HEK293T (cell line): ENCODE results near the gene GLYATL3.

ENCODE experiments used
- CTCF ChIA-PET: fragments of 350-600 bp; formaldehyde crosslinking; extraction: SDS; loops from one replicate; lab custom pipeline; 2021; ENCODE audit warnings: antibody characterized with exemption, inconsistent platforms; lab: Yijun Ruan, JAX
- POLR2A ChIA-PET: fragments of 350-600 bp; formaldehyde crosslinking; extraction: SDS; loops from one replicate; lab custom pipeline; 2020; ENCODE audit warnings: antibody characterized with exemption, inconsistent platforms; lab: Yijun Ruan, JAX
- DNase-seq: peaks from one replicate; pipeline ENCODE4 v3.0.0; 2012; ENCODE audit warnings: mixed read lengths; ENCODE audit errors: extremely low spot score
- ARNT ChIP-seq: fragments of 450-650 bp; IDR thresholded peaks from 2 replicates; pipeline ENCODE4 v1.6.1; 2017; ENCODE audit warnings: mild to moderate bottlenecking
- BHLHE40 ChIP-seq: fragments of 450-650 bp; IDR thresholded peaks from 2 replicates; pipeline ENCODE4 v1.6.1; 2016; ENCODE audit warnings: mild to moderate bottlenecking, moderate library complexity, borderline replicate concordance
- CTBP1 ChIP-seq: fragments of 450-650 bp; IDR thresholded peaks from 2 replicates; pipeline ENCODE4 v1.6.1; 2016; ENCODE audit warnings: borderline replicate concordance
- ELF4 ChIP-seq: fragments of 450-650 bp; IDR thresholded peaks from 2 replicates; pipeline ENCODE4 v1.6.1; 2017; ENCODE audit warnings: antibody characterized with exemption
- FOXA1 ChIP-seq: fragments of 450-650 bp; IDR thresholded peaks from 2 replicates; pipeline ENCODE4 v1.6.1; 2016; ENCODE audit warnings: mild to moderate bottlenecking
- FOXK2 ChIP-seq: fragments of 450-650 bp; IDR thresholded peaks from 2 replicates; pipeline ENCODE4 v1.6.1; 2016; ENCODE audit warnings: mild to moderate bottlenecking
- FOXM1 ChIP-seq: fragments of 450-650 bp; IDR thresholded peaks from 2 replicates; pipeline ENCODE4 v1.6.1; 2017; ENCODE audit warnings: mild to moderate bottlenecking, borderline replicate concordance
- HDGF ChIP-seq: fragments of 450-650 bp; IDR thresholded peaks from 2 replicates; pipeline ENCODE4 v1.6.1; 2017; ENCODE audit warnings: antibody characterized with exemption, borderline replicate concordance
- L3MBTL2 ChIP-seq: fragments of 450-650 bp; conservative IDR thresholded peaks from 2 replicates; pipeline ENCODE4 v1.6.1; 2016; ENCODE audit warnings: mild to moderate bottlenecking
- LEF1 ChIP-seq: fragments of 450-650 bp; IDR thresholded peaks from 2 replicates; pipeline ENCODE4 v1.6.1; 2017; ENCODE audit warnings: mild to moderate bottlenecking, borderline replicate concordance
- NFRKB ChIP-seq: fragments of 450-650 bp; IDR thresholded peaks from 2 replicates; pipeline ENCODE4 v1.6.1; 2016; ENCODE audit warnings: mild to moderate bottlenecking, moderate library complexity
- SP1 ChIP-seq: fragments of 450-650 bp; IDR thresholded peaks from 2 replicates; pipeline ENCODE4 v1.6.1; 2017
- SUZ12 ChIP-seq: fragments of 450-650 bp; IDR thresholded peaks from 2 replicates; pipeline ENCODE4 v1.6.1; 2016; ENCODE audit warnings: mild to moderate bottlenecking
- TARDBP ChIP-seq: fragments of 450-650 bp; IDR thresholded peaks from 2 replicates; pipeline ENCODE4 v1.6.1; 2016
- ZNF384 ChIP-seq: fragments of 450-650 bp; IDR thresholded peaks from 2 replicates; pipeline ENCODE4 v1.6.1; 2016
- TF ChIP-seq, protein P1 (sequence below): fragments of 450-650 bp; IDR thresholded peaks from 2 replicates; pipeline ENCODE4 v1.6.1; 2016

GLYATL3 gene

DNA sequence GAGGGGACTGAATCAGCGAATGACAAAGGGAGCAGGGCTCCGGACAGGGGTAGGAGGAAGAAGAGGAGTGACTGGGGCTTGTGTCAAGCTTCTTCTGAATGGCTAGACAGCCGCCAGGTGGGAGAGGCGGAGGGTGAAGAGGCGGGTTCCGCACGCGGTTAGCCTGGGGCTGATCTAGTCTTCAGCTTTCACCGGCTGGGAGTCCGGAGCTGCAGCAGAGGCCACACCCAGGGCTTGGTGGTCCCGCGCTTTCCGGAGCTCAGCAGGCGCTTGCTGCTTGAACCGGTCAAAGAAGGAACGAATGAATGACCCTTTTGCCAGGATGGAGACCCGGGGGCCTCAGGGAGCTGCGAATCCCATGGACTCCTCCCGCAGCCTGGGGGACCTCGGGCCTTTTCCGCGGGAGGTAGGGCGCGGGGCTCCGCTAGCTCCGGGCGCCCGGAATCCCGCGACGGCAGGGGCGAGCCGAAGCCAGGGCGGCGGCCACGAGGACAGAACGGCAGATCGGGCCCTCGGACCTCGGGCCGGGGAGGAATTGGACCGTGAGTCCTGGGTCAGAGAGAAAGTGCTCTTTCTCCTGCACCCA is 50.9 kb downstream of the GLYATL3 start, which contains the start of gene C6orf141:
C6orf141 (plus strand) TSS at position 177 of the 586 bp plus-strand sequence; CDS start at position 302, 125 bp downstream.
- DNase-seq = peak; percentile 21
- POLR2A ChIA-PET = interaction anchor here (0.9 to 4.0 kb wide), 9 partner anchors 9 to 55 kb away, joined by 3 to 34 read pairs (median 5); no protein-coding TSS in a partner anchor
- TF ChIP-seq SP1 (no peak), L3MBTL2 (peak; percentile 83), SUZ12 (no peak)
- CTCF ChIA-PET = interaction anchor here (0.9 to 1.7 kb wide), 4 partner anchors 9 to 56 kb away, joined by 3 to 5 read pairs (median 4); no protein-coding TSS in a partner anchor

DNA sequence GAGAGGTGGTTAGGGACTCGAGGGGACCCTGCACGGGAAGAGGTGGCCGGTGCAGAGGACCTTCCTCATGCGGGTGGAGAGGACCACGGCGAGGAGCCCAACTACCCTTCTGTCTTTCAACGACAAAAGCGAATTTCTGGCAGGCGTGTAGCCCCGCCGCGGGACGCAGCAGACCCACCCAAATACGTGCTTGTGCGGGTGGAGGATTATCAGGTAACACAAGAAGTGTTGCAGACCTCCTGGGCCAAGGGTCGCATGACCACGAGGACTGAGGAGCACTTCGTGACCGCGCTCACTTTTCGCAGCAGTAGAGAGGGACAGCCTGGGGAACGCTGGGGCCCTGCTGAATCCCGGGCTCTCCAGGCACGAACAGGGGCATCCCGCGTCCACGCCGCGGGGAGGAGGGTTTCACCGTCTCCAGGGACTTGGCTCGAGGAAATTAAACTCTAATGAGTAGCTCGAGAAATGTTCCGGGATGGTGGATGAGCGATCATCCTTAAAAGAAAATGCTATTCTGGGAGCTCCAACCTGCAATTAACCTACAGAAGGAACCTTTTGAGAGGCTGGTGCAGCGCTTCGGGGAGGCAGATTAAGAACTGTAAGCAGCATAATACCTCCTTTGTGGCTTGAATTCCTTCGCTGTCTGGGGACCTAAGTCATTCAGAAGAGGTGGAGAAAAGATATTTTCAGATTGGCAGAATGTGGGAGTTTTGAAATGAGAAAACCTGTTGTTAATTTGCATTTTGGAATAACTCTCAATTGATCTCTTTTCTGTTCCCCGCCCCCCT is 51.5 kb downstream of the GLYATL3 start:
- ChIA-PET POLR2A (interaction anchor here (0.9 to 4.0 kb wide), 7 partner anchors 10 to 54 kb away, joined by 4 to 34 read pairs (median 5); no protein-coding TSS in a partner anchor), CTCF (interaction anchor here (1.0 to 1.7 kb wide), 4 partner anchors 18 to 56 kb away, joined by 3 to 5 read pairs (median 3); no protein-coding TSS in a partner anchor)
- TF ChIP-seq SP1 = no peak
- TF ChIP-seq ELF4 = no peak
- TF ChIP-seq FOXM1 = no peak
- no peak for TF ChIP-seq SUZ12
- TF ChIP-seq ARNT = no peak
- no peak for TF ChIP-seq HDGF
- TF ChIP-seq L3MBTL2 = peak; percentile 55
- no peak for TF ChIP-seq LEF1
- peak; percentile 22 for DNase-seq

DNA sequence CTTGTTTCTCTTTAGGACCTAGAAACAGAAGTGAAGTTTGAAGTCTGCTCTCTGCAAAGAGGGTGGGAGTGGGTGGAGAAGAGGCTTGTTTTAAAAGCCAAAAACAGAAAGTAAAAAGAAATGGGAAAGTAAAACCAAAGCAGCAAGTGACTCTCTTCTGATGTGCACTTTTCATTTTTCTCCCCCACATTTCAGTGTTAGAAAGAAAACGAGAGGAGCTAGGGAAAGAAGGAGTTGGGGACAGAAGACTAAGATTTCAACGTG is 52.1 kb downstream of the GLYATL3 start:
- DNase-seq = no peak
- TF ChIP-seq TARDBP (no peak), SP1 (no peak), FOXK2 (no peak), ZNF384 (no peak), HDGF (no peak), FOXA1 (no peak), ELF4 (no peak), SUZ12 (no peak)
- ChIA-PET POLR2A (interaction anchor here (0.8 to 4.0 kb wide), 3 partner anchors 10 to 725 kb away, joined by 3 to 34 read pairs (median 3); no protein-coding TSS in a partner anchor), CTCF (interaction anchor here (1.1 kb wide), 1 partner anchor 55 kb away, joined by 3 read pairs; no protein-coding TSS in a partner anchor)

DNA sequence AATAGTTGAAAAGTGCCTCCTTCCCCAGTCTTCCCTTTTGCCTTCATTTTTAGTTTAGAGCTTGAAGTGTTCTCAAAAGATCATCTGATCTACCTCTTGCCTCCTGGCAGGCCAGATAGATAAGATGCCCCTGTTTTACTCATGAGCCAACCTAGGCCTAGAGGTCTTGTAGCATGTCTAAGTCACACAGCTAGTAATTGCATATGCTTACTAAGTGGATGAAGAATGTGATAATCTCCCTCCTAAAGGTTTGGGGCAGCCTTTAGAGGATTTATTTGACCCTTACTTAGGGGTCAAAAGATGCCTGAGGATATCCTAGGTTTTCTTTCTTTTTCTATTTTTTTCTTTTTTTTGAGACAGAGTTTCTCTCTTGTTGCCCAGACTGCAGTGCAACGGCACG is 52.9 kb downstream of the GLYATL3 start:
- ChIA-PET CTCF (interaction anchor here (1.5 kb wide), 1 partner anchor 70 kb away, joined by 7 read pairs; no protein-coding TSS in a partner anchor), POLR2A (interaction anchor here (0.8 to 4.0 kb wide), 4 partner anchors 11 to 726 kb away, joined by 3 to 34 read pairs (median 3); no protein-coding TSS in a partner anchor)
- TF ChIP-seq FOXA1 (no peak), ELF4 (no peak), SP1 (no peak), CTBP1 (no peak)
- DNase-seq = no peak

DNA sequence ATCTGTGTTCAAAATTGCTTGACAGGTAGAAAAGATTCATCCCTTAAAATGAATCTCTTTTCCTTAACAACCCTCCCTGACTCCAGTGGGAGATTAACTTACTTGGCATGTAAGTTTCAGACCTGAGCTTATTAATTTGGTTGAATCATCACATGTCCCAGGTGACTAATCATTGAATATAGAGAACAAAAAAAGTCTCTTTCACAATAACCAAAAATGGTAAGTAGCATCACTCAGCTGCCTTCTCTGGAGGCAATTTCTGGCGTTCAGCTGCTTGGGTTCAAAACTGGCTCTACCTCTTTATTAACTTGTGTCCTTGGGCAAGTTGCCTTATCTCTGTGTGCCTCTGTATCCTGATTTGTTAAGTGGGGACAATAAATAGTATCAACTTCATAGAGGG is 53.7 kb downstream of the GLYATL3 start:
- ChIA-PET CTCF (interaction anchor here (1.5 to 1.7 kb wide), 2 partner anchors 22 to 70 kb away, joined by 6 to 7 read pairs; no protein-coding TSS in a partner anchor), POLR2A (interaction anchor here (1.1 to 4.0 kb wide), 4 partner anchors 11 to 14 kb away, joined by 3 to 34 read pairs (median 3); no protein-coding TSS in a partner anchor)
- no peak for DNase-seq
- no peak for TF ChIP-seq FOXK2
- no peak for TF ChIP-seq CTBP1
- TF ChIP-seq ELF4 = no peak
- no peak for TF ChIP-seq TARDBP
- TF ChIP-seq SP1 = no peak
- TF ChIP-seq, protein P1, sequence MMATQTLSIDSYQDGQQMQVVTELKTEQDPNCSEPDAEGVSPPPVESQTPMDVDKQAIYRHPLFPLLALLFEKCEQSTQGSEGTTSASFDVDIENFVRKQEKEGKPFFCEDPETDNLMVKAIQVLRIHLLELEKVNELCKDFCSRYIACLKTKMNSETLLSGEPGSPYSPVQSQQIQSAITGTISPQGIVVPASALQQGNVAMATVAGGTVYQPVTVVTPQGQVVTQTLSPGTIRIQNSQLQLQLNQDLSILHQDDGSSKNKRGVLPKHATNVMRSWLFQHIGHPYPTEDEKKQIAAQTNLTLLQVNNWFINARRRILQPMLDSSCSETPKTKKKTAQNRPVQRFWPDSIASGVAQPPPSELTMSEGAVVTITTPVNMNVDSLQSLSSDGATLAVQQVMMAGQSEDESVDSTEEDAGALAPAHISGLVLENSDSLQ = no peak
- TF ChIP-seq HDGF = no peak

DNA sequence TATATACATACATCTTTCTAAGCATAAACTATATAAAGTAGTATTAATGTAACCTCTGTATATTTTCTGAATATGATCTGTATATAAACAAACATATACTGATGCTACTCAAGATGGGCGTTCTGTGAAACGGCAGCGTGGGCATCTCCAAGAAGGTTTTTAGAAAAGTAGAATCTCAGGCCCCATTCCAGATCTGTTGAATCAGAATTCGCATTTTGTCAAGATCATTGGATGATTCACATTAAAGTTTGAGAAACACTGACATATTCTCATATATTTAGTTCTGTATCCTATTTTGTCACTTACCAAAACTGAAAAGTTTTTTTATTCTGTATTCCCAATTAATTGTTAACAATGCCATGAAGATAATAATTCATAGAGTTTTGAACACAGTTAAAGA is 56.2 kb downstream of the GLYATL3 start:
- TF ChIP-seq NFRKB (no peak), FOXK2 (no peak), SUZ12 (no peak), L3MBTL2 (no peak), FOXA1 (no peak), ELF4 (no peak), SP1 (no peak), CTBP1 (no peak), LEF1 (no peak), FOXM1 (no peak), ZNF384 (no peak), BHLHE40 (no peak), ARNT (no peak), TARDBP (no peak), HDGF (no peak)
- TF ChIP-seq, protein P1 = no peak
- DNase-seq = no peak
- ChIA-PET CTCF (no interaction called here), POLR2A (no interaction called here)

DNA sequence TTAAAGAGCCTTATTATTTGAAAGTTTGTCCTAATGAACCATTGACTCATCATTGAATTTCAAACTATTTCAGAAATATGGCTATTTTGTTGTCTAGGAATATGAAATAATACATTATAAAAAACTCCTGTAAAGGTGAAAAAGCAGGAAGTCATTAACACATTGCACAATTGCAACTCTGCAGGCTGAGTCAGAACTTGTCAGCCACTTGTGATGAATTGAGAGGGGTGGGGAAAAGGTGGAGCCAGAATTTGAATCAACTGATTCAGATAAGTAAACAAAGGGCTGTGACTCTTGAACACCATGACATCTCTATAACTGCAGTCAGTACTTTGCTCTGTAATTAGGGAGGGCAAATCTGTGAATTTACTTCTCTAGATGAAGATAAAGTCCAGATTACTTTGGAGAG is 56.7 kb downstream of the GLYATL3 start:
- no peak for DNase-seq
- CTCF ChIA-PET = no interaction called here
- TF ChIP-seq NFRKB (no peak), ARNT (no peak), SUZ12 (no peak), BHLHE40 (no peak), CTBP1 (no peak)
- TF ChIP-seq, protein P1 = peak; percentile 65
- POLR2A ChIA-PET = no interaction called here
